ENCODE measurements around the gene IRAG1. TPM values are rescaled to one million over a fixed set of nuclear protein-coding genes. Genes with fewer than 3 reads are reported as not detected.

The IRAG1 gene
- total RNA-seq, 2 donors from 2014 or later, result 4.2 to 7.3 TPM

- Mint-ChIP-seq H3K4me1 (no peaks in the 10 kb centered on the region), H3K27ac (no peak overlapping the region), H3K27me3 (ENCODE audit: insufficient read depth) (no peaks in the 10 kb centered on the region), H3K4me3 (no peak overlapping the region), H3K9me3 (no peaks in the 10 kb centered on the region), H3K36me3 (ENCODE audit: low read depth) (no peaks in the 10 kb centered on the region)
- Histone ChIP-seq H3K9me3 (ENCODE audit: control insufficient read depth, low read length) (no peaks in the 10 kb centered on the region), H3K27me3 (ENCODE audit: control insufficient read depth, insufficient read depth, low read length, poor library complexity, severe bottlenecking) (no peaks in the 10 kb centered on the region), H3K9ac (ENCODE audit: extremely low read depth, low read length, poor library complexity, severe bottlenecking) (no peak overlapping the region), H3K4me3 (ENCODE audit: low read length) (no peak overlapping the region), H3K36me3 (ENCODE audit: control insufficient read depth, insufficient read depth, low read length) (no peaks in the 10 kb centered on the region), H3K4me1 (ENCODE audit: control insufficient read depth, insufficient read depth, low read length) (no peaks in the 10 kb centered on the region), H3K27ac (ENCODE audit: low read depth, low read length) (no peak overlapping the region)
- WGBS, 2 experiments (ENCODE audit: insufficient coverage in 1 of 2, insufficient read length in 1 of 2), result 72 to 95% methylated on average over 2 to 3 of the region's 3 CpGs
- no peak for DNase-seq
- no peak for TF ChIP-seq CTCF (conservative IDR thresholded peaks at IDR 0.05)
Measured at GRCh38 chr11:10708131-10708530, 14.6 kb upstream of the IRAG1 start.

GRCh38 chr11:10701982-10702381 lies 8.4 kb upstream of the IRAG1 start:
- H3K4me3 Mint-ChIP-seq, result no peak overlapping the region
- Histone ChIP-seq H3K27ac (ENCODE audit: low read depth, low read length) (no peak overlapping the region), H3K4me3 (ENCODE audit: low read length) (no peak overlapping the region), H3K27me3 (ENCODE audit: control insufficient read depth, insufficient read depth, low read length, poor library complexity, severe bottlenecking) (no peaks in the 10 kb centered on the region), H3K36me3 (ENCODE audit: control insufficient read depth, insufficient read depth, low read length) (no peaks in the 10 kb centered on the region), H3K9me3 (ENCODE audit: control insufficient read depth, low read length) (no peaks in the 10 kb centered on the region), H3K4me1 (ENCODE audit: control insufficient read depth, insufficient read depth, low read length) (no peaks in the 10 kb centered on the region), H3K9ac (ENCODE audit: extremely low read depth, low read length, poor library complexity, severe bottlenecking) (no peak overlapping the region)
- TF ChIP-seq CTCF (conservative IDR thresholded peaks at IDR 0.05), result no peak
- H3K9me3 Mint-ChIP-seq, result peaks cover 22% of the 10 kb centered on the region
- no peak overlapping the region for H3K27ac Mint-ChIP-seq
- no peaks in the 10 kb centered on the region for H3K4me1 Mint-ChIP-seq
- H3K36me3 Mint-ChIP-seq (ENCODE audit: low read depth), result peaks cover 13% of the 10 kb centered on the region
- DNase-seq, result no peak
- 88 to 96% methylated on average over 2 to 3 of the region's 3 CpGs for WGBS, 2 experiments (ENCODE audit: insufficient coverage in 1 of 2, insufficient read length in 1 of 2)
- H3K27me3 Mint-ChIP-seq (ENCODE audit: insufficient read depth), result no peaks in the 10 kb centered on the region

GRCh38 chr11:10699072-10699471 lies 5.5 kb upstream of the IRAG1 start:
- Histone ChIP-seq H3K4me3 (ENCODE audit: low read length) (no peak overlapping the region), H3K4me1 (ENCODE audit: control insufficient read depth, insufficient read depth, low read length) (no peaks in the 10 kb centered on the region), H3K27me3 (ENCODE audit: control insufficient read depth, insufficient read depth, low read length, poor library complexity, severe bottlenecking) (no peaks in the 10 kb centered on the region), H3K27ac (ENCODE audit: low read depth, low read length) (no peak overlapping the region), H3K9ac (ENCODE audit: extremely low read depth, low read length, poor library complexity, severe bottlenecking) (no peak overlapping the region), H3K36me3 (ENCODE audit: control insufficient read depth, insufficient read depth, low read length) (no peaks in the 10 kb centered on the region), H3K9me3 (ENCODE audit: control insufficient read depth, low read length) (no peaks in the 10 kb centered on the region)
- no peak for DNase-seq
- Mint-ChIP-seq H3K36me3 (ENCODE audit: low read depth) (peaks cover 13% of the 10 kb centered on the region), H3K27me3 (ENCODE audit: insufficient read depth) (no peaks in the 10 kb centered on the region), H3K27ac (no peak overlapping the region), H3K4me3 (no peak overlapping the region), H3K9me3 (peaks cover 22% of the 10 kb centered on the region), H3K4me1 (no peaks in the 10 kb centered on the region)
- no peak for TF ChIP-seq CTCF (conservative IDR thresholded peaks at IDR 0.05)
- 94 to 100% methylated on average over 3 of the region's 3 CpGs for WGBS, 2 experiments (ENCODE audit: insufficient coverage in 1 of 2, insufficient read length in 1 of 2)
